C4-2B (cell line): Measurements from ENCODE around the gene USH2A.

Experiments
- CTCF ChIP-seq: fragments of 450-650 bp; conservative IDR thresholded peaks from 2 replicates; pipeline ENCODE4 v1.5.1; 2017; ENCODE audit warnings: mild to moderate bottlenecking
- ZFX ChIP-seq: fragments of 450-650 bp; IDR thresholded peaks from 2 replicates; pipeline ENCODE4 v1.6.1; 2017

GRCh38 chr1:215842905-215843304 is 580.3 kb downstream of the USH2A start:
- no peak for TF ChIP-seq CTCF
- TF ChIP-seq ZFX = no peak
